ENCODE measurements around the gene TNNT2.

The TNNT2 gene

GRCh38 chr1:201377611-201378092 is at the start of gene TNNT2:
Gene TNNT2 (minus strand): TSS chr1:201377680. CDS start chr1:201373254, 4,426 bp downstream.
- DNase-seq = no peak

GRCh38 chr1:201426479-201427310 is 49.2 kb upstream of the TNNT2 start:
- no peak for DNase-seq

- DNase-seq = no peak
Measured at GRCh38 chr1:201424146-201424545, 46.7 kb upstream of the TNNT2 start.

GRCh38 chr1:201423655-201424054 is 46.2 kb upstream of the TNNT2 start:
- no peak for DNase-seq

- DNase-seq = no peak
Measured at GRCh38 chr1:201422436-201423030, 45.1 kb upstream of the TNNT2 start.

GRCh38 chr1:201422026-201422425 is 44.5 kb upstream of the TNNT2 start:
- DNase-seq = no peak

GRCh38 chr1:201421041-201421440 is 43.6 kb upstream of the TNNT2 start:
- no peak for DNase-seq

- DNase-seq = no peak
Measured at GRCh38 chr1:201420608-201421002, 43.1 kb upstream of the TNNT2 start.

- peak; percentile 49 for DNase-seq
Measured at GRCh38 chr1:201419746-201420607, 42.5 kb upstream of the TNNT2 start.

GRCh38 chr1:201419256-201419655 is 41.8 kb upstream of the TNNT2 start:
- DNase-seq = no peak

GRCh38 chr1:201418461-201418860 is 41.0 kb upstream of the TNNT2 start:
- DNase-seq = no peak

GRCh38 chr1:201414051-201414738 is 36.7 kb upstream of the TNNT2 start:
- DNase-seq = no peak

GRCh38 chr1:201411292-201411691 is 33.8 kb upstream of the TNNT2 start:
- no peak for DNase-seq

- no peak for DNase-seq
Measured at GRCh38 chr1:201409440-201409839, 32.0 kb upstream of the TNNT2 start.

- DNase-seq = no peak
Measured at GRCh38 chr1:201408834-201409200, 31.3 kb upstream of the TNNT2 start.

- DNase-seq = peak; percentile 65
Measured at GRCh38 chr1:201408176-201408833, 30.8 kb upstream of the TNNT2 start.

GRCh38 chr1:201406831-201407406 is 29.4 kb upstream of the TNNT2 start:
- DNase-seq = no peak

GRCh38 chr1:201405484-201405831 is 28.0 kb upstream of the TNNT2 start:
- peak; percentile 89 for DNase-seq

- no peak for DNase-seq
Measured at GRCh38 chr1:201404722-201405483, 27.4 kb upstream of the TNNT2 start.

GRCh38 chr1:201404055-201404454 is 26.6 kb upstream of the TNNT2 start:
- DNase-seq = no peak

- no peak for DNase-seq
Measured at GRCh38 chr1:201403359-201403758, 25.9 kb upstream of the TNNT2 start.

All from kidney glomerular epithelial cell (primary cell).